ENCODE results near the gene CLN5.
"Not testable (repeated sequence)": the region's sequence is repeated elsewhere in the genome, so short reads cannot be mapped to it uniquely, and the experiment has no call there.

CLN5 gene

DNA sequence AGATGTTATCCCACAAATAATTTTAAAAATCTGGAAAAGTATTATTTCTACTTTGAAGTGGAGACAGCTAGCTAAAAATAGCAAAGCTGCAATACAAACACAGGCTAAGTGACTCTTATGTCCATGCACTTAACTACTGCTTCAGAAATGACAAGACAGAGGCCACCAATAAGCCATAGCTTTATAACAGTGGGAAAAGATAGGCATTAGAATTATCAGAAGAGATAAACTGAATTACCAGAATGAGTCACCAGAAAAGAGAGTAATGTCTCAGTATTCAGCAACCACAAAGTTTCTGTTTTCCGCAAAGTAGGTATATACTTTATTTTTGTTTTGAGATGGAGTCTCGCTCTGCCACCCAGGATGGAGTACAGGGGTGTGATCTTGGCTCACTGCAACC, 17.1 kb downstream of the CLN5 start:
- no peak for DNase-seq (ENCODE audit: extremely low read depth, low read depth)
- TF ChIP-seq, protein P1, sequence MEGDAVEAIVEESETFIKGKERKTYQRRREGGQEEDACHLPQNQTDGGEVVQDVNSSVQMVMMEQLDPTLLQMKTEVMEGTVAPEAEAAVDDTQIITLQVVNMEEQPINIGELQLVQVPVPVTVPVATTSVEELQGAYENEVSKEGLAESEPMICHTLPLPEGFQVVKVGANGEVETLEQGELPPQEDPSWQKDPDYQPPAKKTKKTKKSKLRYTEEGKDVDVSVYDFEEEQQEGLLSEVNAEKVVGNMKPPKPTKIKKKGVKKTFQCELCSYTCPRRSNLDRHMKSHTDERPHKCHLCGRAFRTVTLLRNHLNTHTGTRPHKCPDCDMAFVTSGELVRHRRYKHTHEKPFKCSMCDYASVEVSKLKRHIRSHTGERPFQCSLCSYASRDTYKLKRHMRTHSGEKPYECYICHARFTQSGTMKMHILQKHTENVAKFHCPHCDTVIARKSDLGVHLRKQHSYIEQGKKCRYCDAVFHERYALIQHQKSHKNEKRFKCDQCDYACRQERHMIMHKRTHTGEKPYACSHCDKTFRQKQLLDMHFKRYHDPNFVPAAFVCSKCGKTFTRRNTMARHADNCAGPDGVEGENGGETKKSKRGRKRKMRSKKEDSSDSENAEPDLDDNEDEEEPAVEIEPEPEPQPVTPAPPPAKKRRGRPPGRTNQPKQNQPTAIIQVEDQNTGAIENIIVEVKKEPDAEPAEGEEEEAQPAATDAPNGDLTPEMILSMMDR (IDR thresholded peaks at IDR 0.05; ENCODE audit: low read depth, low read length) = no peak

DNA sequence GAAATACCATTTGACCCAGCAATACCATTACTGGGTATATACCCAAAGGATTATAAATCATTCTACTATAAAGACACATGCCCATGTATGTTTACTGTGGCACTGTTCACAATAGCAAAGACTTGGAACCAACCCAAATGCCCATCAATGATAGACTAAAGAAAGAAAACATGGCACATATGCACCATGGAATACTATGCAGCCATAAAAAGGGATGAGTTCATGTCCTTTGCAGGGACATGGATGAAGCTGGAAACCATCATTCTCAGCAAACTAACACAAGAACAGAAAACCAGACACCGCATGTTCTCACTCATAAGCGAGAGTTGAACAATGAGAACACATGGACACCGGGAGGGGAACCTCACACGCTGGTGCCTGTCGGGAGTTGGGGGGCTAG, 17.8 kb downstream of the CLN5 start:
- DNase-seq (ENCODE audit: extremely low read depth, low read depth) = not testable (repeated sequence)

DNA sequence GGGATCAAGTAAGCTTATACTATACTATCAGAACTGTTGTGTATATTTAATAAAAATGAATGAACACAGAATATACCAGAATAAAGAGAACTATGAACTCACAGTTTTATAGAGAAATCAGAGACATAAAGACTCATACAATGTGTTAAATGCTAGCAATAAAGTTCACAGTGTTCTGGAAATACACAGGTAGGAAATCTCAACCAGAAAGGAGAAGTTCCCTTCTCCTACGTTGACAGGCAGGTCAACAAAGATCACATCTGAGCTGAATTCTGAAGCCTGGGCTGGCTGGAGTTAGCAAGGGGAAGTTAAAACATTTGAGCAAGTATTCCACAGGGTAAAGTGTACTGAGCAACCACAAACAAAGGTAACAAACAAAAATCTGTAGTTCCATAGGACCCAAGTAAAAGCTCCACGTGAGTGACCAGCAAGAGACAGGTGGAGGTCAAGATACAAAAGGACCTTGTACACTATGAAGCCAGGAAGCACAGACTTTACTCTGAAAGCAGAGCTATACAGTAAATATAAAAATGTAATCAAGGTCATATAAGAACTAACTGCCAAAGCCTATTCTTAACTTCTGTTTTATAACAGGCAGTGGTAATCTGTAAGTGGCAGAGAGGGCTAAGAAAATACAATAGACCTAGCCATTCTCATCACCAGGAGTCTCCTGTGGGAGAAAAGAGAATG, 22.1 kb downstream of the CLN5 start:
- TF ChIP-seq, protein P1 (IDR thresholded peaks at IDR 0.05; ENCODE audit: low read depth, low read length) = no peak
- DNase-seq (ENCODE audit: extremely low read depth, low read depth) = no peak

DNA sequence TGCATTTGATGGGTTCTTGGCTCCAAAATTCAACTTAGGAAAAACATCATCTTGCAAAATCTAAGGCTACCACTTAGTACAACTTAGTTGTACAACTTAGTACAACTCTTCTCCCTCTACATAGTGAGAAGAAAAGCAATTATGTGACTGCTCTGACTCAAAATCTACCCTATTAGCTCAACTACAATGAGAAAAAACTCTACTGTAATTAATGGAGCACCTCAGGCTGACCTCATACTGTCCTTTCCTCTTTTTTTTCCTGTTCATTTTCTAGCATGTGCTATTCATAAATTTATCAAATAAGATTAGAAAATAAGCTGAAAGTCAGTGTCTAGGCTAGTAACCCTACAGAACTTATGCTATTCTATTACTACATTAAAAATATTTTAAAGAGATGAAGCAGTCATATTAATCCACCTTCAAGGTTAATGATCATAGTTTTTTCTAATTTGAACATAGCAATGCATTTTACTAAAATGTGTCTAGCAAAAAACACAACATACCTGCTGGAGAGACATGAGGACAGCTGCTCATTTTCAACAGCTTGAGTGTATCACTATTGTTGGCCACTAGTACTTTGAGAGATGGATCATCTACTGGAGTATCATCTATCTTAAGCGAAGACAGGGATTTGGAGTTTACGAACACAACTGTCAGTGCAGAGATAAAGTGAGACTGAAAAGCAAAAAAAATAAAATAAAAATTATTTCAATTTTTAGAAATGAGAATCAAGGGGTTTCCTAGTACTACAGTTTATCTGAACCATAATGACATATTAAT, 23.2 kb downstream of the CLN5 start:
- DNase-seq (ENCODE audit: extremely low read depth, low read depth) = no peak
- TF ChIP-seq, protein P1 (IDR thresholded peaks at IDR 0.05; ENCODE audit: low read depth, low read length) = no peak

DNA sequence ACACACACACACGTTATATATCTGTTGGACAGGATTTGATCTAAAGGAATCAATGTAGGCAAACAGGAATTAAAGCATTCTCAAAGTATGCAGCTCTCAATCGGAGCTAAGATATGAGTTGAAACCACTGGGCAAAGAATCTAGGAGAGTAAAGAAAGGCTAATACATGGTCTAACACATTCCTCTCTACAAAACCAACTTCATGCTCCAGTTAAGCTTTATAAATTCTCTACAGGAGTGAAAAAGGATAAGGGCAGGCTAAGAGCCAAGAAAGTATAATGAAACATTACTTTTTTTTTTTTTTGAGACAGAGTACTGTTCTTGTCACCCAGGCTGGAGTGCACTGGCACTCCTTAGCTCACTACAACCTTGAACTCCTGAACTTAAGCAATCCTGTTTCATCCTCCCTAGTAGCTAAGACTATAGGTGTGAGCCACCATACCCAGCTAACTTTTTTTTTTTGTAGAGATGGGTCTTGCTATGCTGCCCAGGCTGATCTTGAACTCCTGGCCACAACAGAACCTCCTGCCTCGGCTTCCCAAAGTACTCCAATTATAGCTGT, 24.5 kb downstream of the CLN5 start:
- TF ChIP-seq, protein P1 (IDR thresholded peaks at IDR 0.05; ENCODE audit: low read depth, low read length) = no peak
- no peak for DNase-seq (ENCODE audit: extremely low read depth, low read depth)

DNA sequence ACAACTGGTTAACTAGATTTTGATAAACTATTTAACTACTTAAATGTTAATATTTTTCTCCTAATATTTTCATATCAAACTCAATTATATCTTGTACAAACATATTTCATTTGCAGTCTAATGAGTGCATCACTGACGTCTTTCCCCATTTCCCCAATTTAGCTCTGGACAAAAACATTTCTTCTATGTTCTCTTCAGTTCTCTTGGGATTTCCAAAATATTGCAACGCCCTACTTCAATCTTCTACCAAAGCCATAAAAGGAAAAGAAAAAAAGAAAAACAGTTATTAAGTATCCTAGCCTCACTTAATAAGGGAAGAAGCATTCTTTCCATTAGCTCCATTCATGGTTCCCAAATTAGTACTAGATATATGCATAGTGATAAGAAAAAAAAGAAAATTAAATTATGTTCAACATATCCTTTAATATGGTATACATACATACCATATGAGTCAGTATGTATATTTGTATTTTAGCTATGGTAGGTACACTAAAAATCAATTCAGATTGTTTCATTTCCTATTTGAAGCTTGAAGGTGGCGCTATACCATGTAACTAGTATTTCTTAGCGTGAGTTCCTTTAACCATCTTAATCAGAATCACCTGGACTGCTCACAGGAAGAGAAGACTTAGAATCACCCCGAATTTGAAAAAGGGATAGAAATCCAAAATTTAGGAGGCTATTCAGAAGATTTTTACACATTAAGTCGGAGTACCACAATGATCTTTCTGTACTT, 25.2 kb downstream of the CLN5 start:
- no peak for DNase-seq (ENCODE audit: extremely low read depth, low read depth)
- TF ChIP-seq, protein P1 (IDR thresholded peaks at IDR 0.05; ENCODE audit: low read depth, low read length) = no peak

DNA sequence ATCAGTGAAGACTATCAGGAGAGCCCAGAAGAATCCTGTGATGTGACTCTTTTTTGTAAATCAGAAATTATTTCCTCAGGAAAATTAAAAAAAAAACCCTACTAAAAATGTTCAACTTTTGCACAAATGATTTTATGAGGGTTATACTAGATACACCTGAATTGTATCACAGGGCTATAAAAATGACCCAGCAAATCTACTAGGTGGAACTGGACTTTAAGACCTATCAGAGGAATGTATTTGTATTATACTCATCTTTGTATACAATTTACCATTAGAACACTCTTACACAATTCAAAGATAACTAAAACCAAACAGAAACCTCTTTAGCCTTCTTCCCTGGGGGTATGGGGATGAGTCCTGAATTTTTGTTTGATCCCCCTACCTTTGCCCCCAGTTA, 27.9 kb downstream of the CLN5 start:
- DNase-seq (ENCODE audit: extremely low read depth, low read depth) = no peak
- TF ChIP-seq, protein P1 (IDR thresholded peaks at IDR 0.05; ENCODE audit: low read depth, low read length) = no peak

All from AG09319 (cell line).